Fibroblast of skin of left biceps (primary cell): Measurements from ENCODE around the gene C17orf78.
"Not testable (repeated sequence)": the region's sequence is repeated elsewhere in the genome, so short reads cannot be mapped to it uniquely, and the experiment has no call there.

Source experiments
- DNase-seq, 2 experiments: peaks; one replicate each; pipeline ENCODE4 v3.0.0-alpha.2; 2013; ENCODE audit warnings: low read depth in 2 of 2

Gene C17orf78

DNA sequence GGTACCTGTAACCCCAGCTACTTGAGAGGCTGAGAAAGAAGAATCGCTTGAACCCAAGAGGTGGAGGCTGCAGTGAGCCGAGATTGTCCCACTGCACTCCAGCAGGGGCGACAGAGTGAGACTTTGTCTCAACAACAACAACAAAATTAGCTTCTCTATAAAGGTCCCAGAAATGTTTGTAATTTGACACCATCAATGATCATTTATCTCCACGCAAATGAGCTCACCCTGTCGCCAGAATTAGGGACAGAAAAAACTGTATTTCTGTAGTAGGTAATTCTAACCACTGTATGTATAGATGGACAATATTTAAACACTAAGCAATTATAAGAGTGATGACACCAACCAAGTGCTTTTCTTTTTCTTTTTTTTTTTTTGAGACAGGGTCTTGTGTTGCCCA is 10.7 kb downstream of the C17orf78 start:
- DNase-seq: no peak

DNA sequence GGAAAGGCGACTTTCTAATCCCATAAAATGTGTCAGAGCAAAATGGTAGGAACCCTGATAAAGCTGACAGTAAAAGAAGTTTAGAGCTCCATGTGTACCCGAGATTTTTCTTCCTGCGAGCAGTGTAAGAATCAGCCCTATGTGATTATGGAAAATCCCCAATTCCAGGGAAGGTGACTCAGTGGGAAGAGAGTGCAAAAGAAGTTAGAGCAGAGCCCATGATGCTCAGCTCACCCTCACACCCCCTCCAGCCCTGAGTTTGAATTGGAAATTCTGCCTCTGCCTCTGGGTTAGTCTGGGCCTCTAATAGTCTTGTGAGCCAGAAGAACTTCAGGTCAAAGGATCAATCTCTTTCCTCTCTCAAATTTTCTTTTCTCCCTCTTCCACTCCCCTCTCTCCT is 12.5 kb downstream of the C17orf78 start:
- no peak for DNase-seq

DNA sequence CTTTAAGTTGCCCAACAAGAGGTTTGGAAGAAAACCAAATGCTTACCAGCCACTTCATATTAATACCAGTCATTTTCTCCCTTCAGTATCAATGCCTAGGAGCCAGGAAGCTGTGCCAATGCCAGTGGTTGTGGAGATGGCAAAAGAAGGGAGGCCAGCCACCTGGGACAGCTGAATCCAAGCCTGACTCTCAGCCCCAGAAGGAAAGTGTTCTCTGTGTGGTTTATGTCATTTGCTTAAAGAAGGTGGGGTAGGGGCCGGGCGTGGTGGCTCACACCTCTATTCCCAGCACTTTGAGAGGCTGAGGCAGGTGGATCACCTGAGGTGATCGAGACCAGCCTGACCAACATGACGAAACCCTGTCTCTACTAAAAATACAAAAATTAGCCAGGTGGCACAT is 13.4 kb downstream of the C17orf78 start:
- no peak for DNase-seq

DNA sequence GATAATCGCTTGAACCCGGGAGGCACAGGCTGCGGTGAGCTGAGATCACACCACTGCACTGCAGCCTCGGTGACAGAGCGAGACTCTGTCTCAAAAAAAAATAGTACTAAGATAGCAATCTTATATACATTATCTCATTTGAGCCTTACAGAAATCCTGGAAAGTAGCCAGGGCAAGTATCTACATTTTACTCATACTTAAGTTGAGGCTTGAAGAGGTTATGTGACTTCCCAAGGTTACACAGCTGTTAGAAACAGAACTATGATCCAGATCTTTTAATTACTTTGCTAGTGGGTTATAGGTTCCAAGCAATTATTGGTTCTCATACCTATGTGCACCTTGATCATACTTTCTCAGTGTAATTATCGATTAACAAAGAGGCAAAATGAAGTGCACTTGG is 15.4 kb downstream of the C17orf78 start:
- DNase-seq: no peak

DNA sequence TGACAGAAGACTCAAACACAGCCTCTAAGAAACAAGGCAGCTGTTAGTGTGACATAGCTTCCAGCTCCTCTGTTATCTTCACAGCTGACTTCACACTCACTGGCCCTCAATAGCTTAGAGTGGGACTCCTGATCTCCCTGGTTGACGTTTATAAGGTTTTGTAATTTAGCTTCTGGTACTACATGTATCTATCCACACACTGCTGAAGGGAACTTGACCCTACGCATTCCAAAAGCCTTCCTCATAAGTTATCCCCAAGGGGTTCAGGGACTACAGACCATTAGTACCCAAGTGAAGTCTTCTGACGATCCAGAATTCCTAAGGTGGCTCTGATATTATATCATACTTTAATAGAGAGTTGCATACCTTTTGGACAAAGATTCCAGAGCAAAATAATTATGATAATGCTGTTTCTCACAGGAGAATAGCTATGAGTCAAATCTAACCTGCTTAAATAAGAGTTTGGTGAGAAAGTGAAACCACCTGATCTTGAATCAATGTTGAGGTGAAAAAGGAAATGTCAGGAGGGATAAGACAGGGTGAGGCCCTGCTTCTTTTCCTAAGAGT is 16.3 kb downstream of the C17orf78 start:
- peak in 1 of 2 experiments; percentile 30 for DNase-seq

DNA sequence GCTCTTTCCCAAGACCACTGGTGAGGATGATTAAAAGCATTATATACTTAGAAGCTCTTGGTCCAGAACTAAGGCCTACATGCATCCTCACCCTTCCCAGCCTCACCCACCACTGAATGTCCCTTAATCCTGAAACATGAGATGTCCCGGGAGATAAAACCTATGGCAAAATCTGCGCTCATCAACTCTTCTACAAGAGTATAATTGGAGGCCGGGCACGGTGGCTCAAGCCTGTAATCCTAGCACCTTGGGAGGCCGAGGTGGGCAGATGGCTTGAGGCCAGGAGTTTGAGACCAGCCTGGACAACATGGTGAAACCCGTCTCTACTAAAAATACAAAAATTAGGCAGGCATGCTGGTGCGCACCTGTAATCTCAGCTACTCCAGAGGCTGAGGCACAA is 17.6 kb downstream of the C17orf78 start:
- DNase-seq: no peak

DNA sequence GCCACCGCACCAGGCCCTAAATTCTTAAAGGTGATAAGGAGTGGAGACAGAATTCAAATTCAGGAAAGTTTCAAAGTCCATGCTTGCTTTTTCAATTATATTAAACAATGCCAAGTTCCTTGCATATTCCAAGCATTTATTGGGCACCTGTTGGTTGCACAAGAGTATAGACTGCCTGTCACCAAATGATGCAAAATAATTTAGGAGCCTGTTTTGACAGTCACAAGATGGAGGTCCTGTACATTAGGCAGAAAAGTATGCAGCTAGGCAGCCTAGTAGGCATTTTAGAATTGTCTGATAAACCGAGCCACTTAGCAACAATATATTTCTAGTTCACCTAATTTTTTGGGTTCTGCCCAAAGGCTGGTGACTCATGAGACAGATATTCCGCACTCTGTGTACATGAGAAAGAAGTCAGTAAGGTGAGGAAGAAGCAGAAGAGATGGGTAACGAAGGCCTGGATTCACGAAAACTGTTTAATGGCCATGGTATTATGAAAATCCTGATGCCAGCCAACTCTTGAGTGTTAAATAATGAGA is 23.5 kb downstream of the C17orf78 start:
- DNase-seq: no peak

DNA sequence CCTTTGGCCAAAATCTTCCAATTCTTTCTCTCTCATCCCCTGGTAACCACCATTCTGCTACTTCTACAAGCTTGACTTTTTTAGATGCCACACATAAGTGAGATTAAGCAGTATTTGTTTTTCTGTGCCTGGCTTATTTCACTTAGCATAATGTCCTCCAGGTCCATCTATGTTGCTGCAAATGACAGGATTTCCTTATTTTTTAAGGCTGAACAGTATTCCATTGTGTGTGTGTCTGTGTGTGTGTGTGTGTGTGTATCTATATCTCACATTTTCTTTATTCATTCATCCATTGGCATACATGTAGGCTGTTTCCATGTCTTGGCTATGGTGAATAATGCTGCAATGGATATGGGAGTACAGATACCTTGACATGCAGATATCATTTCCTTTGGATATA is 24.7 kb downstream of the C17orf78 start:
- no peak for DNase-seq

DNA sequence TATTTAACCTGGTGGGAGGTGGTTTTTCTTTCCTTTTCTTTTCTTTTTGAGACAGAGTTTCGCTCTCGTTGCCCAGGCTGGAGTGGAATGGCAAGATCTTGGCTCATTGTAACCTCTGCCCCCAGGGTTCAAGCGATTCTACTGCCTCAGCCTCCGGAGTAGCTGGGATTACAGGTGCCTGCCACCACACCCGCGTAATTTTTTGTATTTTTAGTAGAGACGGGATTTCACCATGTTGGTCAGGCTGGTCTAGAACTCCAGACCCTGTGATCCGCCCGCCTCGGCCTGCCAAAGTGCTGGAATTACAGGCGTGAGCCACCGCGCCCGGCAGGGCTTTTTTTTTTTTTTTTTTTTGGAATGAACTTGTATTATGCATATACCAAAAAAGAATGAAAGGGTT is 29.7 kb downstream of the C17orf78 start:
- not testable (repeated sequence) for DNase-seq

DNA sequence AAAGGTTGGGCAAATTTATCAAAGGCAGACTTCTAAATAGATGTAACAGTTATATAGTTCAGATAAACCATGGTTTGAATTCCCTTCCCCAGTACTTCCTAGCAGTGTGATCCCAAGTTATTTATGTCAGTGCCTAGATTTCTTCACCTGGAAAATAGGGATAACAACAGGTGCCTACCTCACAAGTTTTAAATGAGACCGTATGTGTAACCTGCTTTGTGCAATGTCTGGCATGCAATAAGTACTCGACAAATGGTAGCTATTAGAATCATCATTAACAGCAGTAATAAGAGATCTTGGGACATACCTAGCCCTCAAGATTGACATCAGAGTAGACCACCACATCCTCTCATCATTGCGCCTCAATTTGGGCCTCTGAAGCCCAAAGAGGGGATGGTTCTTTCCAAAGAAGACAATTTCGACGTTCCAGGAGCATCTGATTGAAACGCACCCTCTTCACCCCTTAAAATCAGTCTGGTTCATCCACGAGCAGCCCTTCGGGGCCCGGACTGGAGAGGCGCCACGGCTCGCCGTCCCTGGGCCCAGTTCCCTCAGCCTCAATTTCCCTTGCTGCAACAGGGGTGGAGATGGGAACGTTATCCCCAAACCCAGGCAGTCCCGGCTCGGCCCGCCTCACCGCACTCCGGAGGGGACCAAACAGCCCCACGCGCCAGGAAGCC is 30.3 kb downstream of the C17orf78 start:
- no peak for DNase-seq

DNA sequence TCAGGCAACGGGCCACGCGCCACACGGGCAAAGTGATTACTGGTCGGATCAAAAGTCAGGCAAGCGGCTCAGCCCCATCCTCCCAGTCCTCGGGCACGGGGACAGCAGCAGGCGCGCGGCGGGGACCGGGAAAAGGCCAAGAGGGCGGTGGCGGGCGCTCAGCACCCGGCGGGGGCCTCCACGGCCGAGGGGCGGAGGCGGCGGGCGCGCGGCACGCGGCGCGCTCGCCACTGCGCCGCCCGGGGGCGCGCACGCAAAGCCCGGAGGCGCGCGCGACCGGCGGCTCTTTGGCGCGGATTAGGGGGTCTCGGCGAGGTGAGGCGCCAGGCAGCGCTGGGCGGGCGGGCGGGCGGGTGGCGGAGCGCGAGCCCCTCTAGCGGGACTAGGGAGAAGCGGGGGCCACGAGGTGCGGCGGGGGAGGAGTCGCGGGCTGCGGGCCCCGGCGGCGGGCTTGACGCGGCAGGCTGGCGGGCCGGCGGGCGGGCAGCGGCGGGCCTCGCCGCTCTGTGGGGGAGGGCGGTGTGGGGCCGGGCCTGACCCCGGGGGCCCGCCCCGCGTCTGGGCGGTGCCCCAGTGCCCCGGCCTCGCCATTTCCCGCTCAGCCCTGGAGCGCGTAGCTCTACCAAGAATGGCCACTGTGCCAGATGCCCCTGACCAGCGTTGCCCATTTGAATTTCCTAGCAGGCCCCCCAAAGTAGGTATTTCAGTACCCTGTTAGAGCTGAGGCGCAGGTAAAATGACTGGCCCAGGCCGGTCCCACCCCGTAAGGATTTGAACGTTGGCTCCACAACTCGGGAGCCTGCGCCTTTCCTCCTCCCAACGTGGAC is 31.1 kb downstream of the C17orf78 start, which contains the start of the genes ACACA and TADA2A:
TSS of gene ACACA (minus strand) at position 202 of the 827 bp plus-strand sequence. CDS start 537 bp downstream, outside the sequence.
TSS of gene TADA2A (plus strand) at position 252 of the 827 bp plus-strand sequence. CDS start 4,480 bp downstream, outside the sequence.
- peak in 1 of 2 experiments; percentile 19 for DNase-seq

DNA sequence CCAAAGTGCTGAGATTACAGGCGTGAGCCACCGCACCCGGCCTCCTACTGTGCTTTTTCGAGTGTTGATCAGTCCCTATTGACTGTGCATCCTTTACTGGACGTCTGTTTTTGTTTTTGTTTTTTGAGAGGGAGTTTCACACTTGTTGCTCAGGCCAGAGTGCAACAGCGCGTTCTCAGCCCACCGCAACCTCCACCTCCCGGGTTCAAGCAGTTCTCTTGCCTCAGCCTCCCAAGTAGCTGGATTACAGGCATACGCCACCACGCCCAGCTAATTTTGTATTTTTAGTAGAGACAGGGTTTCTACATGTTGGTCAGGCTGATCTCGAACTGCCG is 32.3 kb downstream of the C17orf78 start:
- DNase-seq: not testable (repeated sequence)

DNA sequence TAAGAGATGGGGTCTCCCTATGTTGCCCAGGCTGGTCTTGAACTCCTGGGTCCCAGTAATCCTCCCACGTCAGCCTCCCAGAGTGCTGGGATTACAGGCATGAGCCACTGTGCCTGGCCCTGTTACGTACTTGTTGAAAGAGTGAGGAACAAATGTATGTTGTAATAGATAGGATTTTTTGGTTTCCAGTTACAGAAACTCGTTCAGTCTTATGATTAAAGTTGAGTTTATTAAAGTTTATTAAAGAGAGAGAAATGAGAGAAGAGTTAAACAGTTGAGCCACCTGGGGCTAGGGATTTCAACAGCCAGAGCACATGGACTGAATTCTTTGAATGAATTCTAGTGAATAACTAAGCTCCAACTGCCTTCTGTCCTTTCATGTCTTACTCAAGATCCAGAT is 34.6 kb downstream of the C17orf78 start:
- DNase-seq: no peak

DNA sequence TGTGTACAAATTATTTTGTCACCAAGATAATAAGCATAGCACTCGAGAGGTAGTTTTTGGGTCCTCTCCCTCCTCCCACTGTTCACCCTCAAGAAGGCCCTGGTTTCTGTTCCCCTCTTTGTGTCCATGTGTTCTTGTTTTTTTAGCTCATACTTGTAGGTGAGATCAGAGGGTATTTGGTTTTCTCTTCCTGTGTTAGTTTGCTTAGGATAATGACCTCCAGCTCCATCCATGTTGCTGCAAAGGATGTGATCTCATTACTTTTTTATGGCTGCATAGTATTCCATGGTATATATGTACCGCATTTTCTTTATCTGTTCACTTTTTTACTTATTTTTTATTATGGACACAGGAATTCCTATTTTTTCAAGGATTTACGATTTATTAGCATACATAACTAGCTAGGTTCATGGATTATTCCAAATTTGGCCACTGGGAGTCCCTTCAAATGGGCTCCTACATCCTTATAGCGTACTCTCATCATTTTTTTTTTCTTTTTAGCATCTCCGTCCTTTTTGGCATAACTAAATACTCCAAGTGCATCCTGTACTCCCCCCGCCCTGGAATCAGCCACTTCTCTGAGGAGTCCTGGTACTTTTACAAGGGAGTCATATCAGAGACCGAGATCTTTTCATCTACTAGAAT is 38.2 kb downstream of the C17orf78 start:
- no peak for DNase-seq

DNA sequence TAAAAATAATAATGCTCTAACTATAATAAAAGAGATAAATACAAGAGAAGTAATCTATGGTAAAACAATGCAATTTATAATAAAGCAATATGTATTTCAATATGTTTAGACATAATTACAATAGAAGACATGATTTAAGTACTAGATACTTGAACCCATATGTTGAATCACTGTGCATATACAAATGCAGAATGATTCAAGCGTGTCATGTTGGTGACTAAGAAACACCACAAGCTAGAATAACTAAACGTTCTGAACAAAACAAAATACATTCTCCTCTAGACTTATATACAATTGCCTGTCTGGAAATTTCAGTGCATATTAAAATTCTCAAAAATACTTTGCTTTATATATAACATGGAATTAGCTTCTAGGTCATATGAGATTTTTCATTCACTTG is 42.1 kb downstream of the C17orf78 start:
- DNase-seq: no peak

DNA sequence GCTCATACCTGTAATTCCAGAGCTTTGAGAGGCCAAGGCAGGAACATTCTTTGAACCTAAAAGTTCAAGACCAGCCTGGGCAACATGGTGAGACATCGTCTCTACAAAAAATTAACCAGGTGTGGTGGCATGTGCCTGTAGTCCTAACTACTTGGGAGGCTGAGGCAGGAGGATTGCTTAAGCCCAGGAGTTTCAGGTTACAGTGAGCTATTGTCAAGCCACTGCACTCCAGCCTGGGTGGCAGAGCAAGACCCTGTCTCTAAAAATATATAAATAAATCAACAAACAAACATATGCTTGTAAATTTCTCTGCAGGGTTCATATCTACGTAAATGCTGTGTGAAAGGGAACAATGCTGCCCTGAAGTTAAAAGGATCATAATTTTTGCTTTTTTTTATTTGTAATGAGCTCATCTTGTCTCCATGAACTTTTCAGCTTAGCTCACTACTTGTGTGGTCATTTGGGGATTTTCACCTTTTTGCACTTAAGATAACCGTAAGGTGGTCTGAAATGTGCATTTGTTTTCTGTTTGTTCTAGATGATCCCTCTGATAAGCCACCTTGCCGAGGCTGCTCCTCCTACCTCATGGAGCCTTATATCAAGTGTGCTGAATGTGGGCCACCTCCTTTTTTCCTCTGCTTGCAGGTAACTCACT is 47.3 kb downstream of the C17orf78 start:
- no peak for DNase-seq

DNA sequence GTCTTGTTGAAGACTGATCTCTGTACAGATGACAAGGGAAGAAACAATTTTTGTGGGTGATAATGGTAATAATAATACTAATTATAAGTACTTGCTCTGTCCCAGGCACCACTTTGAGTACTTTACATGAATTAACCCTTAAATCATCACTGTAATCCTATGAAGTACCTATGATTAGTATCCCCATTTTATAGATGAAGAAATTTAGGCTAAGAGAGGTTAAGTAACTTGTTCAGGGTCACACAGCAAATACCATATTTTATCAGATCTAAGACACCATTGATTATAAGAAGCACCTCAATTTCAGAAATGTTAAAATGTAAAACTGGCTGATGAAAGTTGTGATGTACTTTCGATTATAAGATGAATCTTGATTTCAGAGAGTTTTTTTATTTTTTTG is 49.5 kb downstream of the C17orf78 start:
- DNase-seq: no peak

DNA sequence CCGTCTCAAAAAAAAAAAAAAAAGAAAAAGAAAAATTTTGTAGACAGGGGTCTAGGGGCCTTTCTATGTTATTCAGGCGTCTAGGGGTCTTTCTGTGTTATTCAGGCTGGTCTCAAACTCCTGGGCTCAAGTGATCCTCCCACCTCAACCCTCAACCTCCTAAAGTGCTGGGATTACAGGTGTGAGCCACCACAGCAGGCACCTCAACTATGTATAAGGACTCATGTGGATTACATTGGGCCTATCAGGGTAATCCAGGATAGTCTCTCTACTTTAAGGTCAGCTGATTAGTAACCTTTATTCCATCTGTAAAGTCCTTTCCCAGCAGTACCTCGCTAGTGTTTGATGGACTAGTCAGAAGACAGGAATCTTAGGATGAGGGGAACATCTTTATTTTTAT is 53.3 kb downstream of the C17orf78 start:
- no peak for DNase-seq

DNA sequence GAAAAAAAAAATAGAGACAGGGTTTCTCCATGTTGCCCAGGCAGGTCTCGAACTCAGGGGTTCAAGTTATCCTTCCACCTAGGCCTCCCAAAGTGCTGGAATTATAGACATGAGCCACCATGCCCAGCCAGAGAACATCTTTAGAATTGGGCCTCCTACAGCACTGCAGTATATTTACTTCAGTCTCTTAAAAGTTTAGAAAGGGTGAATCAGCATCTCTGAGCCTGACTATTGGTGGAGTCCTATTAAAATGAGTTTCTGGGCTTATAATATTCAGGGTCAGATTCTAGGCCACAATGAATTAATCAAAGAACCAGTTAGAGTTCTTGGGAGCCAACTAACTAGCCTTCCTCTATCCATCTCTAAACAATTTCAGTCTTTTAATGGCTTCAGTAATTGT is 53.7 kb downstream of the C17orf78 start:
- DNase-seq: no peak

DNA sequence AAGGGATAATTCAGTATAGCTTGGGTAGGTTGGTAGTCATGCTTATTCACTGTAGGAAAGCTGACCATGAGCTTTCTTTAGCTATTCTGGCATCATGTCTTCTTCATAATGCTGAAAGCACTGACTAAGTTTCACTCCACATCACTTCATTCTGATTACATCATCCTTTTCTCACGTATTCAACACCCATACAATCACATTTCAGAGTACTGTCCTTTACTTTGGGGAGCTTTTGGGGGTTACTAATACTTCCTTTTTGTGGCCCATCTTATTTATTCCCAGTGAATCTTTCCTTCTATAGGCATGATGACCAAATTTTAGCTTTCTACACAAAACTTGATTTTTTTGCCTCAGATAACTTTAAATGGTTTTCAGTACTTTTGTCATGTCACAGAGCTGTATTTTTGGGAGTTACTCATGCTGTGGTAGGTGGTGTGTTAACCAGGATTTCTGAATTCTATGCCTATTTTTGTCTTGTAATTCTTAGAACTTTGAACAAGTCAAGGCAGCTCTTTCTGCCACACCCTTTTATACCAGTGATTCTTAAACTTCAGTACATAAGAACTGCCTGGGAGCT is 54.4 kb downstream of the C17orf78 start:
- DNase-seq: no peak

DNA sequence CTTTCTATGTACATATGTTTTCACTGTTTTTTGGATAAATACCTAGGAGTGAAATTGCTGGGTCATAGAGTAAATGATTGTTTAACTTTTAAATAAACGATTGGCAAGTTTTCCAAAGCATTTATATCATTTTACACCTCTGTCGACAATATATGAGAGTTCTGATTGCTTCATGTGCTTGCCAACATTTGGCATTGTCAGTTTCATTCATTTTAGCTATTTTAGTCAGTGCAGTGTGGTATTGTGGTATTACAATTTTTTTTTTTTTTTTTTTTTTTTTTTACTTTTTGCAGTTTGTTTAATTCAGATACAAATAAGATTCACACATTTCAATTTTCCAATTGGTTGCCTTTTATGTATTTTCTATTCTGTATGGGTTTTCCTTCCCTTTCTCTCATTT is 56.9 kb downstream of the C17orf78 start:
- no peak for DNase-seq
